ENCODE data around the gene NACC2. TPM values are rescaled to one million over a fixed set of nuclear protein-coding genes. Genes with fewer than 3 reads are reported as not detected.

Gene NACC2
- total and polyA plus RNA-seq, 2 of the 8 experiments (the other 6 are each of a cell fraction or from before 2014, with no cell fraction given) = 8.3 to 14.0 TPM

DNA sequence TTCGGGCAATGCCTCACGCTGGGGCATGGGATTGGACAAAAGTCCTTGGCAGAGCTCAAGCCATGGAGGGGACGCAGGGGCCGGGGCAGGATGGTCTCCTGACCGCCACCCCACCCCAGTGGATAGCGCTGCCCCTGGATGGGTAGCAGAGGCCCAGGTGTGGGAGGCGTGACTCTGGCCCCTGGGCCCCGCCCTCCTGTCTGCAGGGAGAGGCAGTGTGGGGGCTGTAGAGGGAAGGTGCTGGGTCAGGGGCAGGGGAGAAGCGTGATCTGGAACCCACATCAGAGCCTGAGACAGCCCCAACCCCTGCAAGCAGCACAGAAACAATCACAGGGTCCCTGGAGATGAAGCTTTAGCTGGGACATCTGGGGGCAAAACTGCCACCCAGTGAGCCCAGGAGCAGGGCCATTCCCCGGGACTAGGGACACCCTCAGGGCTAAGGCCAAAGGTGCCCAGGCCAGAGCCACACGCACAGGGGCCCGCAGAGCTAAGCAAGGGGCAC, 36.2 kb downstream of the NACC2 start (continued):
- TF ChIP-seq, protein P1, sequence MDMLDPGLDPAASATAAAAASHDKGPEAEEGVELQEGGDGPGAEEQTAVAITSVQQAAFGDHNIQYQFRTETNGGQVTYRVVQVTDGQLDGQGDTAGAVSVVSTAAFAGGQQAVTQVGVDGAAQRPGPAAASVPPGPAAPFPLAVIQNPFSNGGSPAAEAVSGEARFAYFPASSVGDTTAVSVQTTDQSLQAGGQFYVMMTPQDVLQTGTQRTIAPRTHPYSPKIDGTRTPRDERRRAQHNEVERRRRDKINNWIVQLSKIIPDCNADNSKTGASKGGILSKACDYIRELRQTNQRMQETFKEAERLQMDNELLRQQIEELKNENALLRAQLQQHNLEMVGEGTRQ (IDR thresholded peaks at IDR 0.05; ENCODE audit: low read length) = no peak
- TF ChIP-seq, protein P2, sequence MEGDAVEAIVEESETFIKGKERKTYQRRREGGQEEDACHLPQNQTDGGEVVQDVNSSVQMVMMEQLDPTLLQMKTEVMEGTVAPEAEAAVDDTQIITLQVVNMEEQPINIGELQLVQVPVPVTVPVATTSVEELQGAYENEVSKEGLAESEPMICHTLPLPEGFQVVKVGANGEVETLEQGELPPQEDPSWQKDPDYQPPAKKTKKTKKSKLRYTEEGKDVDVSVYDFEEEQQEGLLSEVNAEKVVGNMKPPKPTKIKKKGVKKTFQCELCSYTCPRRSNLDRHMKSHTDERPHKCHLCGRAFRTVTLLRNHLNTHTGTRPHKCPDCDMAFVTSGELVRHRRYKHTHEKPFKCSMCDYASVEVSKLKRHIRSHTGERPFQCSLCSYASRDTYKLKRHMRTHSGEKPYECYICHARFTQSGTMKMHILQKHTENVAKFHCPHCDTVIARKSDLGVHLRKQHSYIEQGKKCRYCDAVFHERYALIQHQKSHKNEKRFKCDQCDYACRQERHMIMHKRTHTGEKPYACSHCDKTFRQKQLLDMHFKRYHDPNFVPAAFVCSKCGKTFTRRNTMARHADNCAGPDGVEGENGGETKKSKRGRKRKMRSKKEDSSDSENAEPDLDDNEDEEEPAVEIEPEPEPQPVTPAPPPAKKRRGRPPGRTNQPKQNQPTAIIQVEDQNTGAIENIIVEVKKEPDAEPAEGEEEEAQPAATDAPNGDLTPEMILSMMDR (IDR thresholded peaks at IDR 0.05; ENCODE audit: control extremely low read depth in 1 of 3, insufficient read depth in 1 of 3, low read depth in 1 of 3, low read length in 3 of 3) = no peak
- TF ChIP-seq RBBP5 (IDR thresholded peaks at IDR 0.05; ENCODE audit: borderline replicate concordance, low read depth, low read length) (no peak), SP1 (IDR thresholded peaks at IDR 0.05; ENCODE audit: low read depth, low read length) (no peak), SP2 (IDR thresholded peaks at IDR 0.05; ENCODE audit: low read length) (no peak), MAX (IDR thresholded peaks at IDR 0.05) (no peak), GTF2F1 (IDR thresholded peaks at IDR 0.05; ENCODE audit: borderline replicate concordance, low read depth, low read length) (no peak), CTBP2 (IDR thresholded peaks at IDR 0.05; ENCODE audit: borderline replicate concordance, insufficient read depth, insufficient read length, low read length) (no peak)
- TF ChIP-seq, protein P3, sequence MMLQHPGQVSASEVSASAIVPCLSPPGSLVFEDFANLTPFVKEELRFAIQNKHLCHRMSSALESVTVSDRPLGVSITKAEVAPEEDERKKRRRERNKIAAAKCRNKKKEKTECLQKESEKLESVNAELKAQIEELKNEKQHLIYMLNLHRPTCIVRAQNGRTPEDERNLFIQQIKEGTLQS (IDR thresholded peaks at IDR 0.05; ENCODE audit: insufficient read depth, low read depth, low read length) = no peak
- TF ChIP-seq, protein P4, sequence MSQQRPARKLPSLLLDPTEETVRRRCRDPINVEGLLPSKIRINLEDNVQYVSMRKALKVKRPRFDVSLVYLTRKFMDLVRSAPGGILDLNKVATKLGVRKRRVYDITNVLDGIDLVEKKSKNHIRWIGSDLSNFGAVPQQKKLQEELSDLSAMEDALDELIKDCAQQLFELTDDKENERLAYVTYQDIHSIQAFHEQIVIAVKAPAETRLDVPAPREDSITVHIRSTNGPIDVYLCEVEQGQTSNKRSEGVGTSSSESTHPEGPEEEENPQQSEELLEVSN (IDR thresholded peaks at IDR 0.05) = no peak
